ENCODE data around the gene MACROD2.

DNA sequence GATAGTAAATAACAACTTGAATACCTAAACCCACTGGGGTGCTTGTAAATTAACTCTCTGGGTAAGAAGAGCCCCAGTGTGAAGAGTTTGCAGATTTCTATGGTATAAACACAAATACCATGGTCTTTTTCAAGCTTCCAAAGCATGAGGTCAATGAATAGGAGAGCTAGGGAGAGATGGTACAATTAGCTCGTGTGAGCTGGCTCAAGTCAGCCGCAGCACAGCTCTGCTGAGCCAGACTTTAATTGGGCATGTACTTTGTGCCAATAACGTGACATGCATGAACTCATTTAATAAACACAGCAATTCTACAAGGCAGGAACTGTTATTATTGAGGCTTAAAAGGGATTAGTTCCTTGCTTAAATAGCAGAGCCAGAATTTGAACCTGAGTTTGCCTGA, 1893.7 kb downstream of the MACROD2 start:
- TF ChIP-seq, protein P1, sequence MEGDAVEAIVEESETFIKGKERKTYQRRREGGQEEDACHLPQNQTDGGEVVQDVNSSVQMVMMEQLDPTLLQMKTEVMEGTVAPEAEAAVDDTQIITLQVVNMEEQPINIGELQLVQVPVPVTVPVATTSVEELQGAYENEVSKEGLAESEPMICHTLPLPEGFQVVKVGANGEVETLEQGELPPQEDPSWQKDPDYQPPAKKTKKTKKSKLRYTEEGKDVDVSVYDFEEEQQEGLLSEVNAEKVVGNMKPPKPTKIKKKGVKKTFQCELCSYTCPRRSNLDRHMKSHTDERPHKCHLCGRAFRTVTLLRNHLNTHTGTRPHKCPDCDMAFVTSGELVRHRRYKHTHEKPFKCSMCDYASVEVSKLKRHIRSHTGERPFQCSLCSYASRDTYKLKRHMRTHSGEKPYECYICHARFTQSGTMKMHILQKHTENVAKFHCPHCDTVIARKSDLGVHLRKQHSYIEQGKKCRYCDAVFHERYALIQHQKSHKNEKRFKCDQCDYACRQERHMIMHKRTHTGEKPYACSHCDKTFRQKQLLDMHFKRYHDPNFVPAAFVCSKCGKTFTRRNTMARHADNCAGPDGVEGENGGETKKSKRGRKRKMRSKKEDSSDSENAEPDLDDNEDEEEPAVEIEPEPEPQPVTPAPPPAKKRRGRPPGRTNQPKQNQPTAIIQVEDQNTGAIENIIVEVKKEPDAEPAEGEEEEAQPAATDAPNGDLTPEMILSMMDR (IDR thresholded peaks at IDR 0.05) = no peak
- no peak for TF ChIP-seq POLR2A (IDR thresholded peaks at IDR 0.05)
- TF ChIP-seq POLR2AphosphoS5 (IDR thresholded peaks at IDR 0.05) = peak in 1 of 3 donors; percentile 25
